Dermis microvascular lymphatic vessel endothelial cell (primary cell): Measurements from ENCODE around the gene SERPINA5. TPM values are rescaled to one million over a fixed set of nuclear protein-coding genes. Genes with fewer than 3 reads are reported as not detected.
"Not testable (repeated sequence)": the region's sequence is repeated elsewhere in the genome, so short reads cannot be mapped to it uniquely, and the experiment has no call there.

Source experiments
- DNase-seq, 2 donors: peaks; one replicate each; pipeline versions ENCODE4 v3.0.0 to v3.0.0-alpha.2; 2010; ENCODE audit warnings: low read depth in 2 of 2
- total RNA-seq: library from RNA; depleted of rRNA; stranded (reverse); fragments of >200 nt; gene quantifications from 2 replicates; pipeline ENCODE4 v1.2.1, GENCODE V29; 2014

Gene SERPINA5
- total RNA-seq, 1 donor from 2014 or later, result 0.26 TPM

GRCh38 chr14:94573475-94574277, 7.5 kb upstream of the SERPINA5 start:
- DNase-seq, result no peak

GRCh38 chr14:94574336-94574735, 6.9 kb upstream of the SERPINA5 start:
- no peak for DNase-seq

- no peak for DNase-seq
These were observed 5.3 kb upstream of the SERPINA5 start for GRCh38 chr14:94575730-94576585.

GRCh38 chr14:94577472-94577871, 3.8 kb upstream of the SERPINA5 start:
- not testable (repeated sequence) for DNase-seq

GRCh38 chr14:94578712-94579111, 2.5 kb upstream of the SERPINA5 start:
- no peak for DNase-seq

GRCh38 chr14:94582199-94582750, 1.0 kb downstream of the SERPINA5 start:
- no peak for DNase-seq

- no peak for DNase-seq
These were observed 1.6 kb downstream of the SERPINA5 start for GRCh38 chr14:94582851-94583250.

GRCh38 chr14:94583557-94583956, 2.3 kb downstream of the SERPINA5 start:
- no peak for DNase-seq

- no peak for DNase-seq
These were observed 3.5 kb downstream of the SERPINA5 start for GRCh38 chr14:94584591-94585280.

GRCh38 chr14:94586635-94587034, 5.4 kb downstream of the SERPINA5 start:
- DNase-seq, result no peak

- no peak for DNase-seq
These were observed 7.1 kb downstream of the SERPINA5 start for GRCh38 chr14:94588311-94588710.

- DNase-seq, result no peak
These were observed 9.8 kb downstream of the SERPINA5 start for GRCh38 chr14:94591073-94591472.

- DNase-seq, result no peak
These were observed 10.6 kb downstream of the SERPINA5 start for GRCh38 chr14:94591871-94592270.

GRCh38 chr14:94592457-94592856, 11.2 kb downstream of the SERPINA5 start:
- no peak for DNase-seq

- no peak for DNase-seq
These were observed 12.1 kb downstream of the SERPINA5 start for GRCh38 chr14:94593376-94593748.

GRCh38 chr14:94593749-94594431, 12.7 kb downstream of the SERPINA5 start:
- no peak for DNase-seq

- DNase-seq, result no peak
These were observed 13.2 kb downstream of the SERPINA5 start for GRCh38 chr14:94594441-94594840.

GRCh38 chr14:94595912-94596311, 14.7 kb downstream of the SERPINA5 start:
- DNase-seq, result no peak

- no peak for DNase-seq
These were observed 15.1 kb downstream of the SERPINA5 start for GRCh38 chr14:94596361-94596760.

- DNase-seq, result no peak
These were observed 16.6 kb downstream of the SERPINA5 start for GRCh38 chr14:94597788-94598187.

GRCh38 chr14:94598506-94598815, 17.2 kb downstream of the SERPINA5 start:
- no peak for DNase-seq
